Measurements from ENCODE around the gene ARHGEF4.

GRCh38 chr2:130830538-130830937, 6.2 kb upstream of the ARHGEF4 start:
- TF ChIP-seq CTCF (IDR thresholded peaks at IDR 0.05; ENCODE audit: low read length) (no peak), EZH2 (optimal IDR thresholded peaks at IDR 0.05; ENCODE audit: low read depth, low read length) (no peak), EZH2phosphoT487 (IDR thresholded peaks at IDR 0.05; ENCODE audit: low read length) (no peak)
